Measurements from ENCODE around the gene CD2BP2. TPM values are rescaled to one million over a fixed set of nuclear protein-coding genes. Genes with fewer than 3 reads are reported as not detected.
A peak's percentile ranks its signal among the peaks of the same experiment; 100 is the strongest.

Gene CD2BP2
- total and polyA plus RNA-seq, 2 of the 8 experiments (the other 6 are each of a cell fraction or from before 2014, with no cell fraction given) = 22.4 to 55.3 TPM

GRCh38 chr16:30395155-30395991 is 40.3 kb upstream of the CD2BP2 start, which contains the start of gene ZNF48:
Gene ZNF48, plus strand, starts transcription at chr16:30395420. Its CDS starts 375 bp downstream, at chr16:30395795.
- H3K23ac ChIP-seq (ENCODE audit: insufficient read length) = no peak within 1 kb of the TSS
- H2AFZ ChIP-seq (ENCODE audit: low read length) = peak within 1 kb of the TSS; percentile 11; the same call in 1 of the 2 replicates
- peak within 1 kb of the TSS; percentile 88 for H3K27ac ChIP-seq (ENCODE audit: low read depth, low read length)
- peak in 1 of 2 experiments; percentile 89 for DNase-seq (ENCODE audit: low read depth in 1 of 2, low spot score in 2 of 2)
- H4K91ac ChIP-seq (replicated peaks; ENCODE audit: insufficient read length, low read length) = peak within 1 kb of the TSS; percentile 88
- peak within 1 kb of the TSS; percentile 93 for H4K5ac ChIP-seq (ENCODE audit: insufficient read length, low read depth, low read length)
- H3K14ac ChIP-seq (ENCODE audit: insufficient read length) = peak within 1 kb of the TSS; percentile 21
- H2BK12ac ChIP-seq (ENCODE audit: low read depth, low read length) = 0 out of 2 replicates have a peak within 1 kb of the TSS, but pooled peaks have one; percentile 75
- peak within 1 kb of the TSS; percentile 72 to 98 (median 92) for H3K4me3 ChIP-seq (ENCODE audit: extremely low read depth in 1 of 4, insufficient read depth in 2 of 4, low read depth in 3 of 4, low read length in 4 of 4)
- CTCF ChIA-PET (ENCODE audit: partially characterized antibody) = interaction anchor here (0.6 to 2.4 kb wide), 14 partner anchors 11 to 220 kb away, joined by 3 to 20 read pairs (median 5); partner anchors contain the start of gene ZNF771
- H3K4me1 ChIP-seq (replicated peaks in 1 of 4; ENCODE audit: control insufficient read depth in 3 of 4, insufficient read depth in 4 of 4, low read length in 3 of 4) = peaks cover 0 to 15% (median 9%) of the 10 kb centered on the region in 4 experiments; a peak in 6 of 7 replicates
- peak within 1 kb of the TSS; percentile 98 for H3K18ac ChIP-seq (ENCODE audit: extremely low read depth, low read length)
- H2BK20ac ChIP-seq (ENCODE audit: low read length) = no peak within 1 kb of the TSS
- H3K23me2 ChIP-seq (ENCODE audit: low read depth, low read length) = peaks cover 11% of the 10 kb centered on the region; the same call in 1 of the 2 replicates
- 1% methylated on average over 78 of the region's 103 CpGs; no CpG with 5 or more reads in 1 of the 2 experiments for WGBS, 2 experiments (ENCODE audit: extremely low coverage in 1 of 2, insufficient coverage in 1 of 2, insufficient read length in 1 of 2, insufficient replicate concordance in 2 of 2, low coverage in 1 of 2, low lambda C conversion rate in 2 of 2, missing lambda C conversion rate in 1 of 2)
- peak within 1 kb of the TSS; percentile 92; the same call in 1 of the 2 replicates for H2BK15ac ChIP-seq (ENCODE audit: low read length)
- H3K9ac ChIP-seq (replicated peaks in 1 of 4; ENCODE audit: extremely low read depth in 1 of 4, low read depth in 3 of 4, low read length in 3 of 4) = peak within 1 kb of the TSS; percentile 89 to 98 (median 93)
- peak within 1 kb of the TSS; percentile 93 to 94 for H3K4me2 ChIP-seq (ENCODE audit: insufficient read depth in 1 of 2, low read depth in 2 of 2, low read length in 2 of 2)
- H2AK5ac ChIP-seq (ENCODE audit: low read depth, low read length) = peak within 1 kb of the TSS; percentile 65; the same call in 1 of the 2 replicates
- FAIRE-seq = no peak
- H3K79me2 ChIP-seq (ENCODE audit: control insufficient read depth in 1 of 2, insufficient read depth in 2 of 2, low read length in 2 of 2) = peaks cover 5 to 21% of the 10 kb centered on the region in 2 experiments; a peak in 2 of 4 replicates
- peaks cover 12 to 17% of the 10 kb centered on the region in 2 experiments for H4K20me1 ChIP-seq (replicated peaks in 1 of 2; ENCODE audit: control insufficient read depth in 1 of 2, insufficient read depth in 2 of 2, low read length in 2 of 2)
- H3K4ac ChIP-seq (replicated peaks; ENCODE audit: insufficient read length, low read depth, low read length) = peak within 1 kb of the TSS; percentile 87
- POLR2A ChIA-PET (ENCODE audit: partially characterized antibody) = interaction anchor here (0.5 to 12.6 kb wide), 21 partner anchors 9 to 330 kb away, joined by 3 to 151 read pairs (median 4); partner anchors contain the start of genes ALDOA, CD2BP2, DCTPP1 and MYL11
- H3K9me3 ChIP-seq (ENCODE audit: insufficient read depth in 2 of 2, low read depth in 1 of 2, low read length in 1 of 2) = no peaks in the 10 kb centered on the region
- no peaks in the 10 kb centered on the region; the same call in 1 of the 2 replicates for H3K79me1 ChIP-seq (ENCODE audit: low read depth, low read length)
- peaks cover 4 to 21% (median 14%) of the 10 kb centered on the region in 4 experiments; a peak in 6 of 8 replicates for H3K36me3 ChIP-seq (ENCODE audit: control insufficient read depth in 2 of 4, insufficient read depth in 4 of 4, low read length in 3 of 4)
- peak within 1 kb of the TSS; percentile 98 for H4K8ac ChIP-seq (ENCODE audit: extremely low read depth, insufficient read depth, low read length)
- peak within 1 kb of the TSS; percentile 75 for H2BK120ac ChIP-seq (replicated peaks; ENCODE audit: low read depth, low read length)
- peak within 1 kb of the TSS; percentile 97 for H2BK5ac ChIP-seq (ENCODE audit: low read depth, low read length)
- no peaks in the 10 kb centered on the region for H3K27me3 ChIP-seq (replicated peaks in 1 of 4; ENCODE audit: control insufficient read depth in 3 of 4, extremely low read depth in 1 of 4, insufficient read depth in 3 of 4, low read length in 3 of 4)
- H3K56ac ChIP-seq (replicated peaks; ENCODE audit: insufficient read length, low read depth, low read length) = peak within 1 kb of the TSS; percentile 92
- TF ChIP-seq CBX5 (IDR thresholded peaks at IDR 0.05; ENCODE audit: low read depth, low read length) = no peak
- TF ChIP-seq PHF8 (conservative IDR thresholded peaks at IDR 0.05; ENCODE audit: low read depth, low read length) = peak; percentile 64; the same call in 1 of the 2 replicates
- no peak for TF ChIP-seq YY1 (IDR thresholded peaks at IDR 0.05; ENCODE audit: low read depth, low read length)
- TF ChIP-seq BCL11A (IDR thresholded peaks at IDR 0.05; ENCODE audit: low read depth in 2 of 2, low read length in 2 of 2) = no peak
- no peak for TF ChIP-seq KDM5A (IDR thresholded peaks at IDR 0.05; ENCODE audit: low read length)

All from H1 (cell line).